Ureter (tissue), 1 donor: ENCODE results near the gene NRN1L. TPM values are rescaled to one million over a fixed set of nuclear protein-coding genes. Genes with fewer than 3 reads are reported as not detected.
A peak's percentile ranks its signal among the peaks of the same experiment; 100 is the strongest.

Experiments
- DNase-seq: peaks from one replicate; pipeline ENCODE4 v3.0.0-alpha.2; 2020; ENCODE audit warnings: low spot score
- total RNA-seq: library from RNA; stranded (reverse); gene quantifications from one replicate; pipeline ENCODE4 v1.2.4, GENCODE V29; 2023
- donor health status: DM: yes; HTN: yes; CAD: no.

The NRN1L gene
- total RNA-seq, 1 donor from 2014 or later, result not detected

DNA sequence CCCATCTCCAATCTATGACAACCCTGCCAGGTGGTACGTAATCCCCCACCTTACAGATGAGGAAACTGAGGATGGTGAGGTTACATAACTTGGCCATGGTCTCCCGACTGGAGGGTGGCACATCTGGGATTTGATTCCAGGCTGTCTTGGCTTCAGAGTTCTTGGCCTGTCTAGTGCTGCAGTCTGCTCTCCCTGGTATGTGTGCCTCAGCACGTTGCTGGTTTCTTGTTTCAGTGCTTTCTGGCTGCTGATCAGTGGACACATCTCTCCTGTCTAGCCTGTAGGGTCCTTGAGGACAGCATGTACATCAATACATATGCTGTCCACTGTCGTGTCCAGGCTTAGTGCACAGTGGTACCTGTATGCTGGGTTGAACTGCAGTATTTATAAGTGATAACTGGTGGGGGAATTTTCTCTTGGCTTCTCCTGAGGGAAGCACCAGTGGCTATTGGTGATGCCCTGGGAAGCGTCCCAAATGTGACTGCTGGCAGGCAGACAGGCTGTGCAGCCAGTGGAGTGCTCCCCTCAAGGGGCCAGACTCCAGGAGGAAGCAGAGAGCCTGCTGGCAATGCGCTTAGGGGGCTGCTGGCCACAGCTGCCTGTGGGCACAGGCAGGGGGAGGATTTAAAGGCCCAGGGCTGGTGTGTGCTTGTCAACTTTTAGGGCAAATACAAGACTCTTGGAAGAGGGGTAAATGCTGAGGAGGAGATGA lies 32.6 kb downstream of the NRN1L start:
- no peak for DNase-seq

DNA sequence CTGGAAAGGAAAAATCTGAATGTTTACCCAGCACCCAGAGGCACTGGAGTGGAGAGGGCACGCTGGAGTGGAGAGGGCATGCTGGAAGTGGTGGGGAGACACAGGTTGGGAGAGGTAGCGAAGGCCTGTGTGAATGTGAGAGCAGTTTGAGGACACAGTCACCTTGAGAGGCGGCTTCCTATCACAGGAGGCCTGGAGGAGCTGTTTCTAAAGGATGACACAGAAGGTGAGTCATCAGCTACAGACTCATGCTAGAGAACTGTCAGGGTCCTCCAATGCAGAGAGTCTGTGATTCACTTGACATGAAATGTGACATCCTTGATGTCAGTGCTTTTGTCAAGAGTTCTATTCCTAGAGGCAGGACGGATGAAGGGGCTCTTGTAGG lies 33.2 kb downstream of the NRN1L start:
- no peak for DNase-seq

DNA sequence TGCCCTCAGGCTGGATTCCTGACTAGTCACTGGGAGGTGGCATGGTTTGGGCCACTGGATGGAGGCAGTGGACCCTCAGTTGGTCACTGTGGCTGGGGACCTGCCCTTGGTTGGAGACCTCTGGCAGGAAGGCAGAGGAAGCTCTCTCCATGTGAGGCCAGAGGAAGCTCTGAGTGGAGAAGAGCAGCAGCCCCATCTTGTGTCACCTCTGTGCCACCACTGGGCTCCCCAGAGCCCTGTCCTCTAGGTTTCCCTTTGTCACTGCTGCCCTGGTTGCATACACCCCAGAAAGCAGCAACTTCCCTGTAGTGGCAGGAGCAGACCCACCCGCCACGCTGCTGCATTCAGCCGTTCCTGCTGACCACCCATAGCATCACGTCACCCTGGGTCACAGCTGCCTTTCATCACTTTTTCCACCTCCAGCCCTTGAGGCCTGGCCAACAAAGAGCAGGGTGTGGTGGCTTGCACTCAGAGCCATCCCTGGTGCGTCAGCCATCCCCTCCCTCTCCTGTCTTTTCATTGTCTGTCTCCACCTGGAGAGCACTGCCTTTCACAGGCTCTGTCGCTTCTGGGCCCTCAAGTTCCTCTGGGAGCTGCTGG lies 35.0 kb downstream of the NRN1L start:
- no peak for DNase-seq

DNA sequence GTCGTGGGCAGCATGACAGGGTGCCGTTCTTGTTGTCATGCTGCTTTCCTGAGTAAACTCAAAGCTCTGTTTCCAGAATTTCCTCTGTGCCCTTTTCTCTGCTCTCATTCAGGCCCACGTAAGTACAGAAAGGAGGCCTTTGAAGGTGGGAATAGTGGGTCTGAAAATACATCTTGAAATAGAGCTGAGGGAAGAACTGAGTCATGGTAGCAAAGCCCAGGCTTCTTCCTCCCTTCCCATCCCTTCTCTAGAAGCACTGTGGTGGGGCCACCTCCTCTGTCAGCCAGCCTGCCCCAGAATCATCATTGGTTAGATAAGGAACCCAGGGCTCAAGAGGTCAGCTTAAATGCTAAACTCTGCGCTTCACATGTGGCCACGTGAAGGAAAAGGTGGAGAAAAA lies 37.5 kb downstream of the NRN1L start:
- DNase-seq, result no peak

DNA sequence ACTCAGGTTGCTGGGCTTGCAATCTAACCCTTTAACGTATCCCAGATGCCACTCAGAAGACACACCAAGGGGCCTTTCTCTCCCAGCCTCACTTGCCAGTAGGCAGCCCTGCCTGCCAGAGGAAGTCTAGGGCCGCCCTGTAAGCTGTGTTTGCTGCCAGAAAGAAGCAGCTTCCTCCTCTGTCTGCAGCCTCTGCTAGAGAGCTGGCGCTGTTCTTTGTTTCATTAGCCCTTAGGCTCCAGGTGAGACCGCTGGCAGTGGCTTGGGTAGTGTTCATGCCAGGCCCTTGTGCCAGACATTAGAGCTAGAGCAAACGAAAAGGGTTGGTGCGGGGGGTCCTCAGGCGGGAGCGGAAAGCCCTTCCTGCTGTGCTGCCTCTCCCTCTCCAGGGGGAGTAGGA lies 38.1 kb downstream of the NRN1L start:
- DNase-seq, result no peak

DNA sequence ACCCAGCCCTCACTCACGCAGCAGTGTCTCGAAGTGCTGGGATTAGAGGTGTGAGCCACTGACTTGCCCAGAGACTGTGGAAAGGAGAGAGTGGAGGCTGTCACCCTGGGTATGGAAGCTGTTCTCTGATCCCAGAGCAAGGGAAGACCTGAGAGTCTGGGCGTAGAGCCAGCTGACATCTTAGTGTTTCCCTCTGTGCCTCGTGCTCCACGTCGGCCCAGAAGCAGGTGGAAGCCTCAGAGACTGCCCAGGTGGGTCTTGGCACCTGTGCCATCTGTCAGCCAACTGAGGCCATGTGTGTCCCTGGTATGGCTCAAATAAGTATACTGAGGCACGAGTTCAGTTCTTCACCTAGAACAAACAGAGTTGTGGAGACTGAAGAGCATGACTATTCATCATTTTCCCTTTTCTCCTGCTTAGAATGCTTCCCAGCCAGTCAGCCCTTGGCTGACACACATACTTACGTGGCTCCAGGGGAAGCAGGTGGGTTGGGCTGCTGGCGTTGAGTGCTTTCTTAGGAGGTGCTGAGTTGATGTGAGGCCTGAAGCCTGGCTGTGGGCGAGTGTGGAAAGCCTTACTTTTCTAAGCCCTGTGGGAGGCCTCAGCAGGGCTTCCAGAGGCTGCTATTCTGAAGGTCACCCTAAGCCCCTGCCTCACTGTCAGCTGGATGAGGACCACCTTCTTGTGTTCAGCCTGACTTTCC lies 38.9 kb downstream of the NRN1L start:
- no peak for DNase-seq

DNA sequence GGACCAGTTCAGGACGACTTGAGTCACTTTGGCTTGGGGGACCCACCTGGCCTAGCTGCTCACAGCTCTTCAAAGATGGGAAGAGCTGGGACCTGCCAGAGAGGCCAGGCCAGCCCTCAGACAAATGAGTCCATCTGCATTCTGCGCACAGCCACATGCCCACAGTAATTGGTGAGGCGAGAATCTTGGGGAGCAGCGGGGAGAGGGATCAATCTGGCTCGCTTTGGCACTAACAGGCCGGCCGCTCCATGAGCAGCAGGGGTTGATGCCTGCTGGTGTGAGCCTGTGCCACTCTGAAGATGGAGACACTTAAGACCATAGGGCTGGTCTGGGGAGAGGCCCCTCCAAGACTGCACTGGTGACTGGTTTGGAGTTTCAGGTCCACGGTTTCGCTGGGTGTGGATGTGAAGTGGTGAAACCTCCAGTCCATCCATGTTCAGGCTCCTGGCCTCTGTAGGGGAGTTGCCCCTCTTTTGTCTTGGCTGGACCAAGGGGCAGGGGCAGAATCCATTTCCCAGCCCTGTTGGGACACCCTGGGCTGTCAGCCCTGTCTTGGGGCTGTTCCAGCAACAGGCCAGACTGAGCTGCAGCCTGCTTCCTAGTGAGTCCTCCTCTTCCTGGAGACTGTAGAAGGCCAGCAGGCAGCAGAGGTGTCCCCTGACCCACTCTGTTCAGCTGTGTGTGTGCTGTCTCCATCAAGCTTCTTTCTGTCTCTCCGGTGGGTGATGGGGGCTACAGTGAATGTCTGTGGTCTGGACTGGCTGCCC lies 39.6 kb downstream of the NRN1L start:
- no peak for DNase-seq

DNA sequence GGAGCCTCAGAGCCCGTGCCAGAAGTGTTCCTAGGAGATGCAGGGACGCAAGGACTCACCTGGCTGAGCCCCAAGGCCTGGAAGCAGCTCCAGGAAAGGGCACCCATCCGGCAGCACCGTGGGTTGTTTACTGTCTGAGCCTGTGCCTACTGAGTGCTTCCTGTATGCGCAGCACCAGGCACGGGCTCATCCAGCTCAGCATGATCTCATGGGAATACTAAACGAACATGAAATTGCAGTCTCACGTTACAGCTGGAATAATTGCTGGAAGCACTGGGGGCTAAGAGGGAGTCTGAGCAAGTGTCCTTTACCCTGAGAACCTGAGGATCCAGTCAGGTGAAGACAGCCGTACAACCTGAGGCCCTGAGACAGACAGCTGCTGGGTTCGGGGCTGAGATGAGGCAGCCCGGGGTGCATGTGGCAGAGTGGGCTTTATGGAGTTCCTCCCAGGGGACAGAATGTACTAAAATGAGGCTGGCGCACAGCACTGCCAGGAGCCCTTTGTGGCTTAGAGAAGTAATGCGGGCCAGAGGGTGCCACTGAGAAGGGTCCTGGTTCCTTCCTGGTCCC lies 41.6 kb downstream of the NRN1L start:
- no peak for DNase-seq

DNA sequence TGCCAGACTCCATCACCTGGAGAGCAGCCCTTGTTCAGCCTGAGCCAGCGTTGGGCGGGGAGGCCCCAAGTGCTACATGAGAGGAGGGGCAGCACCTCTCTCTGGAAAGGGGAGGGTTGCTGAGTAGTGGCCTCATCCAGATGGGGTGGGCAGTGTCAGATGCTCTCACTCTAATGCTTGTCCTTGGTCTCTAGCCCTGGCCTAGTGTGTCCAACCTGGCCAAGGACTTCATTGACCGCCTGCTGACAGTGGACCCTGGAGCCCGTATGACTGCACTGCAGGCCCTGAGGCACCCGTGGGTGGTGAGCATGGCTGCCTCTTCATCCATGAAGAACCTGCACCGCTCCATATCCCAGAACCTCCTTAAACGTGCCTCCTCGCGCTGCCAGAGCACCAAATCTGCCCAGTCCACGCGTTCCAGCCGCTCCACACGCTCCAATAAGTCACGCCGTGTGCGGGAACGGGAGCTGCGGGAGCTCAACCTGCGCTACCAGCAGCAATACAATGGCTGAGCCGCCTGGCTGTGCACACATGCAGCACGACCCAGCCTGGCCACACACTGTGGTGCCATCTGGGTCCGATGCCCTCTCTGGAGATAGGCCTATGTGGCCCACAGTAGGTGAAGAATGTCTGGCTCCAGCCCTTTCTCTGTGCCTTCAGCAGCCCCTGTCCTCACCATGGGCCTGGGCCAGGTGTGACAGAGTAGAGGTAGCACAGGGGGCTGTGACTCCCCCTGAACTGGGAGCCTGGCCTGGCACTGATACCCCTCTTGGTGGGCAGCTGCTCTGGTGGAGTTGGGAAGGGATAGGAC lies 42.7 kb downstream of the NRN1L start:
- DNase-seq, result no peak

DNA sequence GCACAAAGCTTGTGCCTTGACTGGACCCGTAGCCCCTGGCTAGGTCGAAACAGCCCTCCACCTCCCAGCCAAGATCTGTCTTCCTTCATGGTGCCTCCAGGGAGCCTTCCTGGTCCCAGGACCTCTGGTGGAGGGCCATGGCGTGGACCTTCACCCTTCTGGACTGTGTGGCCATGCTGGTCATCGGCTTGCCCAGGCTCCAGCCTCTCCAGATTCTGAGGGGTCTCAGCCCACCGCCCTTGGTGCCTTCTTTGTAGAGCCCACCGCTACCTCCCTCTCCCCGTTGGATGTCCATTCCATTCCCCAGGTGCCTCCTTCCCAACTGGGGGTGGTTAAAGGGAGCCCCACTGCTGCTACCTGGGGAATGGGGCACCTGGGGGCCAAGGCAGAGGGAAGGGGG lies 43.5 kb downstream of the NRN1L start:
- no peak for DNase-seq

DNA sequence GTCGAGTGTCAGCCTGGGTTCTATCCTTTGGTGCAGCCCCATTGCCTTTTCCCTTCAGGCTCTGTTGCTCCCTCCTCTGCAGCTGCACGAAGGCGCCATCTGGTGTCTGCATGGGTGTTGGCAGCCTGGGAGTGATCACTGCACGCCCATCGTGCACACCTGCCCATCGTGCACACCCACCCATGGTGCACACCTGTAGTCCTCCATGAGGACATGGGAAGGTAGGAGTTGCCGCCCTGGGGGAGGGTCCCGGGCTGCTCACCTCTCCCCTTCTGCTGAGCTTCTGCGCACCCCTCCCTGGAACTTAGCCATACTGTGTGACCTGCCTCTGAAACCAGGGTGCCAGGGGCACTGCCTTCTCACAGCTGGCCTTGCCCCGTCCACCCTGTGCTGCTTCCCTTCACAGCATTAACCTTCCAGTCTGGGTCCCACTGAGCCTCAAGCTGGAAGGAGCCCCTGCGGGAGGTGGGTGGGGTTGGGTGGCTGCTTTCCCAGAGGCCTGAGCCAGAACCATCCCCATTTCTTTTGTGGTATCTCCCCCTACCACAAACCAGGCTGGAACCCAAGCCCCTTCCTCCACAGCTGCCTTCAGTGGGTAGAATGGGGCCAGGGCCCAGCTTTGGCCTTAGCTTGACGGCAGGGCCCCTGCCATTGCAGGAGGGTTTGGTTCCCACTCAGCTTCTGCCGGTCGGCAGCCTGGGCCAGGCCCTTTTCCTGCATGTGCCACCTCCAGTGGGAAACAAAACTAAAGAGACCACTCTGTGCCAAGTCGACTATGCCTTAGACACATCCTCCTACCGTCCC lies 44.1 kb downstream of the NRN1L start:
- DNase-seq, result peak; percentile 80

DNA sequence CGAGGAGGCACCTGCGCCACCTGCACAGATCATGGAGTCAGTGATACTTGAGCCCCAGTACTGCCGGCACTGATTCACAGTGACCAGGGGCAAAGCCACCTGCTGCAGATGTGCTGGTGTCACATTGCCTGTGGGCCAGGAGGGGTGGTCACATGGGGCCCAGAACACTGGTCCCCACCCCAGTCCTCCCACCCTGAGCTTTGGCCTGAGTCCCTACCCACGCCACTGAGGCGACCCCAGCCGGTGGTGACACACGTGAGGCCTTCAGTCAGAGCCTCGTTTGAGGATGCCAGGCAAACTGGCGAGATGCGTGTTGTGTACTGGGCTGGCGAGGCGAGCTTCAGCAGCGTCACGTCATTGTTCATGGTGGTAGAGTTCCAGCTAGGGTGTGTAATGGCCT lies 45.5 kb downstream of the NRN1L start:
- DNase-seq, result no peak

DNA sequence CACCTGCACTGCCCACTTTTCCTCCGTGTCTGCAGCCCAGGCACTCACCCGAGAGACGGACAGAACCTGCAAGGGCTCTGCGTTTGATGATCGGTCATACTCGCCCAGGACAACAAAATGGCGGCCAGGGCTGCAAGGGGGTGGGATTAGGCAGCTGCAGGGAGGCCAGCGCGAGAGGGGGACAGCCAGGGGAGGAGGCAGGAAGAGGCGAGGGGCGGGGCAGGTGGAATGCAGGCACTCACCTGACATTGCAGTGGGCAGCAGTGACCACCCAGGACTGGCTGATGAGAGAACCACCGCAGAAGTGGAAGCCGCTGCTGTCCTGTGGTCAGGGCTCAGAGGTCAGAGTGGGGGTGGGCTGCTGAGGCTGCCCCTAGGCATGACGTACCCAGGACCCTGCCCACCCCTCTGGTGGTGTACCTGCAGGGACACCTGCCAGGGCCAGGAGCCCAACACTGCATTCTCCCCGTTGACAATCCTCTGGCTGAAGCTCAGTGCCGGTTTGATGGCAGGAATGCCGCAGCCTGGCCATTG lies 46.1 kb downstream of the NRN1L start:
- DNase-seq, result no peak

DNA sequence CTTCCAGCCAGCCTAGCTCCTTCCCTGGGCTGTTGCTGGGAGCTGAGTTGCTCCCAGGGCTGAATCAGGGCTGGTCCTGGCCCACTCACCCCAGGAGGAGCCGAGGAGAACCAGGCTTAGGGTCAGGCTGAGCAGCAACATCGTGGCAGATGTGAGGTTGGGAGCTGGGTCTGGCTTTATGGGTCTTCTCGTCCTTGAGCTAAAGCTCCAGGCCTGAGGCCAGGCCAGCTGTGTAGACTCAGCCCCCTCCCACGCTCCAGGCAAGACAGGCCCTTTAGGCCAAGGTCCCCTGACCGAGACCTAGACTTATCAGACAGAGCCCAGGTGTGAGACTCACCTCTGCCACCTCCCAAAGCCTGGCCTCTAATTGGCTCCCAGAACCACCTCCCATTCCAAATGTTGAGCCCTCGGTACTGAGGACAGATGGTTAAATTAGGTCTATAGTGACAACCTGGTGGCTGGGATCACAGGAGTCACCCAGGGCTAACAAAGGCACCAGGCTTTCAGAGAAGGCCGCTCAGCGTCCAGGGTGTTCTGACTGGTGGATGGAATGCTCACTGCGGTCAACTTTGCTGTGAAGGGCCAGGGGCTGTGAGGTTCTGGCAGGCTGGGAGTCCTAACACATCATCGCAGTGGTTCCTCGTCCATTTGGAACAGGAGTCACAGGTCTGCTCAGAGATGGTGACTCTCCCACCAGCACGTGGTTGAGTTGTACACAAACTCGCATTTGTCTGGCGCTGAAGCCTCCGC lies 47.2 kb downstream of the NRN1L start, which contains the start of gene CTRL:
Gene CTRL (minus strand): TSS at position 151 of the 750 bp plus-strand sequence. CDS start 10 bp downstream, at position 141.
- no peak for DNase-seq

DNA sequence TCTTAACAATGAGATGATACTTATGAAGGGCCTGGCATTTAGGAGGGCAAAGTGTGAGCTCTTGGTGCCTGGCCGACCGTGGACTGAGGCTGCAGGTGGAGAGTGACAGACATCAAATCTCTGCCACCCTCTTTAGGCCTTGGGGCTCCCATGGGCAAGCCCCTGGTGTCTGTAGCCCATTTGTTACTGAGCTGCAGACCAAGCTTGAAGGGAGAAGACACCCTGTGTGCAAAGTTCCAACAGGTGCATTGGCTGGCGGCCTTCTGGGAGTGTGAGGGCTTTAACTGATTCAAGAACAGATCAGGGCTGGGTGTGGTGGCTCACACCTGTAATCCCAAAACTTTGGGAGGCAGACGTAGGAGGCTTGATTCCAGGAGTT lies 47.8 kb downstream of the NRN1L start:
- no peak for DNase-seq

DNA sequence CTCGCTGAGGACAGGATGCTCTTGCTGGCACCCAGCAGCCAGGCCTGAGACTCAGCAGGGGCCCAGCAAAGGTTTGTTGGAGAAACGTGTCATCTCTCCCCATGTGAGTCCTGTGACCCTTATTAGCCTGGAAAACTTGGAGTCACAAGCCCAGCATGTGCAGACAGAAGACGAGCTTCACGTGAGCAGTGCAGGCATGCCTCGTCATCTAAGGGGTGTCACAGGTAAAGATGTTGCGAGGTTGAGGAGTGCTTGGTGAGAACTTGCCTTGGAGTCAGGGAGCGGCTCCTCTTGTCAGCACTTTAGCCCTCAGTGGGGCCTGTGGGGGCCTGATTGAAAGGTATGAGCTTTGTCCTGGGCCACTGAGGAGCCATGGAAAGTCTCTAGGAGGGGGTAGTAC lies 49.1 kb downstream of the NRN1L start:
- no peak for DNase-seq

DNA sequence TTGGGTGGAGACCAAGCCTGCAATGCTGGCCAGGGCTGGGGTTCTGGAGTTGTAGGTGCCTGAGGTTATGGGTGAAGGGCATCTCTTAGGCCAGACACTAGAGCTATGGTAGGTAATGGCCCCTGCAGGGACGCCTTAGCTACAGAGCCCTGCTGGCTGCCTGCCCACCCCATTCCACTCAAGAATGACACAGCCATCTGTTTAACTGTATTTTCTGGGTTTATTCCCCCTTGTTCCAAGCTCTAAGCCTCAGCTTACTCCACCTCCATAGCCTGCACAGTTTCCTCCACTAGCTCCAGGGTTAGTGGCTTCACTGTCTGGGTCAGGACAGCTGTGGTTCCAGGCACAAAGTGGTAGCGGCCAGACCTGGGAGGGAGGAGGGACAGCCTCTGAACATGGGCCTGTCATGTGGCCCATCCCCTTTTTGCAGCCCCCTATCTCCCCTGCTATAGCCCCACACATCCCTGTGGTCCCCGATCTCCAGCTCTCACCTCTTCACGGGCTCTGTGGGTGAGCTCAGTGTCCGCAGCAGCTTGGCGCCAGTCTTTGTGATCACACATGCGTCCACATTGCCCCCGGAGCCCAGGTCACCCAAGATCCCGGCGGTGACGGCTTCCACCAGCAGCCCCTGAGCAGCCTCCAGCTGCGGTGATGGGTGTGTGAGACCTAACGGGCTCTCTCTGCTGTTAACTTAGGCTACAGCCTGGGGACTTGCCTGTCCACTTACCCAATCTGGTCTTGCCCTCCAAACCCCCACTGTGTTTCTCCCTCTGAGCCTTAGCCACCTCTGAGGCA lies 49.8 kb downstream of the NRN1L start:
- DNase-seq, result no peak

DNA sequence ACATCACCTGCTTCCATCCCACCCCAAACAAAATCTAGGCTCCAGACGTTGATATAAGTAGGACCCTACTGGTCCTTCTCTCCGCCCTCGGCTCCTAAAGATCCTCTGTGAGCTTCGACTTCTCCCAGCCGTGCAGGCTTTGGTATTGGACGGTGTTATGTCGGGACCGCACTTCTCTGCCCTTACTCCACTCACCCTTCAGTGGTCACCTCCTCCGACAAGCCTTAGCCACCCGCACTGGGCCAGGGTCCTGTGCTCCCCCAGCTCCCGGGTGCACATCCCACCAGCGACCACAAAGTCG lies 50.4 kb downstream of the NRN1L start:
- DNase-seq, result no peak
